Measurements from ENCODE around the gene SNUPN. TPM values are rescaled to one million over a fixed set of nuclear protein-coding genes. Genes with fewer than 3 reads are reported as not detected.

Gene SNUPN
- total RNA-seq, 1 experiment from 2014 or later, result 12.5 TPM

- Histone ChIP-seq H3K4me1 (peaks cover 32% of the 10 kb centered on the region), H3K9me3 (no peaks in the 10 kb centered on the region), H3K36me3 (ENCODE audit: control insufficient read depth, insufficient read depth, low read length) (peaks cover 3% of the 10 kb centered on the region), H3K4me3 (ENCODE audit: low read depth, low read length) (no peak overlapping the region), H3K27me3 (replicated peaks; ENCODE audit: control insufficient read depth, insufficient read depth, low read length) (no peaks in the 10 kb centered on the region)
- no peak for TF ChIP-seq CTCF (IDR thresholded peaks at IDR 0.05; ENCODE audit: insufficient read depth in 1 of 2, low read depth in 1 of 2, low read length in 1 of 2, severe bottlenecking in 1 of 2, unreplicated experiment in 1 of 2)
- peaks cover 45% of the 10 kb centered on the region for H3K4me1 Mint-ChIP-seq (ENCODE audit: low read depth, unreplicated experiment)
- DNase-seq, result no peak
- no peaks in the 10 kb centered on the region for H3K27me3 Mint-ChIP-seq (ENCODE audit: insufficient read depth, unreplicated experiment)
- peaks cover 9% of the 10 kb centered on the region for H3K36me3 Mint-ChIP-seq (ENCODE audit: insufficient read depth, unreplicated experiment)
- intact Hi-C loops (cut with micrococcal nuclease; ENCODE audit: unreplicated experiment), result no loop called here
- POLR2A ChIA-PET, result no interaction called here
- CTCF ChIA-PET, result no interaction called here
- H3K27ac Mint-ChIP-seq (ENCODE audit: unreplicated experiment), result peak overlapping the region; percentile 2
- peak overlapping the region; percentile 8 for H3K4me3 Mint-ChIP-seq (ENCODE audit: unreplicated experiment)
- no TSS peak for BruUV-seq (replicated peaks)
- H3K9me3 Mint-ChIP-seq (ENCODE audit: unreplicated experiment), result no peaks in the 10 kb centered on the region
These were observed 30.4 kb upstream of the SNUPN start for GRCh38 chr15:75655931-75656330.

GRCh38 chr15:75654201-75654907 is 28.8 kb upstream of the SNUPN start:
- no peak for TF ChIP-seq CTCF (IDR thresholded peaks at IDR 0.05; ENCODE audit: insufficient read depth in 1 of 2, low read depth in 1 of 2, low read length in 1 of 2, severe bottlenecking in 1 of 2, unreplicated experiment in 1 of 2)
- DNase-seq, result no peak
- H3K9me3 Mint-ChIP-seq (ENCODE audit: unreplicated experiment), result no peaks in the 10 kb centered on the region
- BruUV-seq (replicated peaks), result no TSS peak
- H3K36me3 Mint-ChIP-seq (ENCODE audit: insufficient read depth, unreplicated experiment), result peaks cover 19% of the 10 kb centered on the region
- H3K9me3 ChIP-seq, result no peaks in the 10 kb centered on the region
- H3K27me3 ChIP-seq (replicated peaks; ENCODE audit: control insufficient read depth, insufficient read depth, low read length), result no peaks in the 10 kb centered on the region
- H3K4me3 Mint-ChIP-seq (ENCODE audit: unreplicated experiment), result no peak overlapping the region
- peaks cover 4% of the 10 kb centered on the region for H3K36me3 ChIP-seq (ENCODE audit: control insufficient read depth, insufficient read depth, low read length)
- H3K4me3 ChIP-seq (ENCODE audit: low read depth, low read length), result no peak overlapping the region
- H3K4me1 ChIP-seq, result peaks cover 39% of the 10 kb centered on the region
- ChIA-PET POLR2A (interaction anchor here (1.1 kb wide), 1 partner anchor 15 kb away, joined by 3 read pairs; the partner anchor contains the start of gene IMP3), CTCF (no interaction called here)
- H3K27me3 Mint-ChIP-seq (ENCODE audit: insufficient read depth, unreplicated experiment), result no peaks in the 10 kb centered on the region
- H3K4me1 Mint-ChIP-seq (ENCODE audit: low read depth, unreplicated experiment), result peaks cover 50% of the 10 kb centered on the region
- intact Hi-C loops (cut with micrococcal nuclease; ENCODE audit: unreplicated experiment), result no loop called here
- H3K27ac Mint-ChIP-seq (ENCODE audit: unreplicated experiment), result no peak overlapping the region

GRCh38 chr15:75653347-75653913 is 27.9 kb upstream of the SNUPN start:
- POLR2A ChIA-PET, result interaction anchor here (1.1 kb wide), 1 partner anchor 14 kb away, joined by 3 read pairs; the partner anchor contains the start of gene IMP3
- H3K27me3 ChIP-seq (replicated peaks; ENCODE audit: control insufficient read depth, insufficient read depth, low read length), result no peaks in the 10 kb centered on the region
- no peak for DNase-seq
- peaks cover 40% of the 10 kb centered on the region for H3K4me1 Mint-ChIP-seq (ENCODE audit: low read depth, unreplicated experiment)
- no peak overlapping the region for H3K27ac Mint-ChIP-seq (ENCODE audit: unreplicated experiment)
- peaks cover 46% of the 10 kb centered on the region for H3K4me1 ChIP-seq
- intact Hi-C loops (cut with micrococcal nuclease; ENCODE audit: unreplicated experiment), result no loop called here
- H3K4me3 ChIP-seq (ENCODE audit: low read depth, low read length), result no peak overlapping the region
- H3K36me3 ChIP-seq (ENCODE audit: control insufficient read depth, insufficient read depth, low read length), result peaks cover 4% of the 10 kb centered on the region
- H3K9me3 Mint-ChIP-seq (ENCODE audit: unreplicated experiment), result no peaks in the 10 kb centered on the region
- H3K4me3 Mint-ChIP-seq (ENCODE audit: unreplicated experiment), result no peak overlapping the region
- H3K27me3 Mint-ChIP-seq (ENCODE audit: insufficient read depth, unreplicated experiment), result no peaks in the 10 kb centered on the region
- no TSS peak for BruUV-seq (replicated peaks)
- H3K9me3 ChIP-seq, result no peaks in the 10 kb centered on the region
- H3K36me3 Mint-ChIP-seq (ENCODE audit: insufficient read depth, unreplicated experiment), result peaks cover 23% of the 10 kb centered on the region
- no peak for TF ChIP-seq CTCF (IDR thresholded peaks at IDR 0.05; ENCODE audit: insufficient read depth in 1 of 2, low read depth in 1 of 2, low read length in 1 of 2, severe bottlenecking in 1 of 2, unreplicated experiment in 1 of 2)
- CTCF ChIA-PET, result no interaction called here

All from Caco-2 (cell line).